Activated effector memory CD4-positive, alpha-beta T cell treated with Interleukin-2 at 50 U/mL for 16 hours (primary cell): ENCODE measurements around the gene HYDIN.
"Not testable (repeated sequence)": the region's sequence is repeated elsewhere in the genome, so short reads cannot be mapped to it uniquely, and the experiment has no call there.

Experiments
- DNase-seq: peaks from one replicate; pipeline ENCODE4 v3.0.0-alpha.2; 2020

HYDIN gene

GRCh38 chr16:70822734-70823133 lies 407.8 kb downstream of the HYDIN start:
- not testable (repeated sequence) for DNase-seq

- DNase-seq: not testable (repeated sequence)
Measured at GRCh38 chr16:70818088-70818487, 412.4 kb downstream of the HYDIN start.

- DNase-seq: no peak
Measured at GRCh38 chr16:70809392-70810060, 421.0 kb downstream of the HYDIN start.

GRCh38 chr16:70808371-70808770 lies 422.2 kb downstream of the HYDIN start:
- no peak for DNase-seq

GRCh38 chr16:70805787-70806186 lies 424.7 kb downstream of the HYDIN start:
- DNase-seq: no peak

- DNase-seq: no peak
Measured at GRCh38 chr16:70805380-70805779, 425.1 kb downstream of the HYDIN start.

GRCh38 chr16:70804734-70805169 lies 425.8 kb downstream of the HYDIN start:
- no peak for DNase-seq

- no peak for DNase-seq
Measured at GRCh38 chr16:70804153-70804733, 426.3 kb downstream of the HYDIN start.

- no peak for DNase-seq
Measured at GRCh38 chr16:70803319-70803718, 427.2 kb downstream of the HYDIN start.

GRCh38 chr16:70801611-70802010 lies 428.9 kb downstream of the HYDIN start:
- DNase-seq: no peak

GRCh38 chr16:70800781-70801480 lies 429.6 kb downstream of the HYDIN start, which contains the start of gene VAC14:
Gene VAC14, minus strand, starts transcription at chr16:70801158. Its CDS starts 258 bp downstream, at chr16:70800900.
- peak; percentile 96 for DNase-seq

GRCh38 chr16:70800311-70800710 lies 430.2 kb downstream of the HYDIN start:
- DNase-seq: no peak

- DNase-seq: no peak
Measured at GRCh38 chr16:70796301-70796700, 434.2 kb downstream of the HYDIN start.

GRCh38 chr16:70795296-70795912 lies 435.1 kb downstream of the HYDIN start:
- no peak for DNase-seq

- no peak for DNase-seq
Measured at GRCh38 chr16:70793851-70794502, 436.5 kb downstream of the HYDIN start.

GRCh38 chr16:70790815-70791214 lies 439.7 kb downstream of the HYDIN start:
- no peak for DNase-seq

GRCh38 chr16:70789595-70790447 lies 440.7 kb downstream of the HYDIN start:
- no peak for DNase-seq

- DNase-seq: no peak
Measured at GRCh38 chr16:70788668-70789594, 441.6 kb downstream of the HYDIN start.

GRCh38 chr16:70786020-70786755 lies 444.3 kb downstream of the HYDIN start:
- DNase-seq: no peak
